Endothelial cell of umbilical vein (primary cell): ENCODE data around the gene NDUFA8. TPM values are rescaled to one million over a fixed set of nuclear protein-coding genes. Genes with fewer than 3 reads are reported as not detected.

ENCODE experiments used
- BruUV-seq: library from RNA; stranded (reverse); fragments of 400-500 nt; replicated peaks from 2 replicates; lab custom pipeline; 2021; lab: Mats Ljungman, UMichigan
- CTCF ChIA-PET: fragments of 300-600, 350-600 bp; sonication (Branson Sonifier 250); formaldehyde crosslinking; loops from one replicate; lab custom pipeline; 2021; ENCODE audit warnings: antibody characterized with exemption, inconsistent platforms; lab: Charles Lee
- POLR2A ChIA-PET: fragments of 300-600, 350-600 bp; sonication (Branson Sonifier 250); formaldehyde crosslinking; loops from one replicate; lab custom pipeline; 2021; ENCODE audit warnings: antibody characterized with exemption, inconsistent platforms; lab: Charles Lee
- DNase-seq: peaks from one replicate; pipeline ENCODE4 v3.0.0-alpha.2; 2011; ENCODE audit warnings: low read depth, low spot score
- FAIRE-seq: peaks from 2 replicates; lab custom pipeline; 2011; peaks lifted over from hg19 to GRCh38; lab: Jason Lieb, UNC
- H2AFZ ChIP-seq: 2 replicates; pipeline ENCODE4 v1.6.0; 2012; ENCODE audit warnings: low read depth, low read length, control low read depth, inconsistent platforms
- H3K27ac ChIP-seq: 2 replicates; pipeline ENCODE4 v1.5.1; 2011; ENCODE audit warnings: low read depth, mild to moderate bottlenecking, control low read depth, low read length, moderate library complexity; ENCODE audit not compliant: insufficient read depth
- H3K27me3 ChIP-seq, 2 experiments: 2 replicates each; pipeline versions ENCODE4 v1.6.0 to v1.6.1; 2011; ENCODE audit warnings: low read length in 2 of 2, mixed read lengths in 1 of 2; ENCODE audit not compliant: control insufficient read depth in 2 of 2, insufficient read depth in 2 of 2
- H3K36me3 ChIP-seq, 2 experiments: 2 replicates in 1 of 2; 3 replicates in 1 of 2; pipeline ENCODE4 v1.5.1; 2011; ENCODE audit warnings: low read length in 2 of 2, mild to moderate bottlenecking in 1 of 2, moderate library complexity in 1 of 2; ENCODE audit not compliant: control insufficient read depth in 2 of 2, insufficient read depth in 2 of 2; ENCODE audit errors: extremely low read depth in 1 of 2
- H3K4me1 ChIP-seq: 3 replicates; pipeline ENCODE4 v1.5.1; 2011; ENCODE audit warnings: mild to moderate bottlenecking, low read length; ENCODE audit not compliant: control insufficient read depth, insufficient read depth; ENCODE audit errors: extremely low read depth
- H3K4me2 ChIP-seq: 2 replicates; pipeline ENCODE4 v1.6.1; 2011; ENCODE audit warnings: low read length, control low read depth, mixed read lengths; ENCODE audit not compliant: insufficient read depth
- H3K4me3 ChIP-seq, 3 experiments: fragments of 200-600 bp in 1 of 3; sonication (generic), shearing (Covaris generic) in 1 of 3; replicated peaks in 1 of 3; 2 replicates each; pipeline ENCODE4 v1.5.1; 2011 to 2016; ENCODE audit warnings: control low read depth in 3 of 3, low read length in 3 of 3, mild to moderate bottlenecking in 2 of 3, inconsistent platforms in 1 of 3, low read depth in 1 of 3, moderate library complexity in 1 of 3; ENCODE audit not compliant: insufficient read depth in 1 of 3
- H3K79me2 ChIP-seq: 2 replicates; pipeline ENCODE4 v1.6.0; 2012; ENCODE audit warnings: low read length, inconsistent platforms; ENCODE audit not compliant: control insufficient read depth, insufficient read depth
- H3K9ac ChIP-seq: replicated peaks from 2 replicates; pipeline ENCODE3; 2011; ENCODE audit warnings: low read length, control low read depth; ENCODE audit not compliant: insufficient read depth; ENCODE audit errors: extremely low read depth
- H3K9me1 ChIP-seq: replicated peaks from 3 replicates; pipeline ENCODE4 v1.6.0; 2011; ENCODE audit warnings: mild to moderate bottlenecking, low read length; ENCODE audit not compliant: control insufficient read depth, insufficient read depth; ENCODE audit errors: extremely low read depth
- H3K9me3 ChIP-seq: replicated peaks from 2 replicates; pipeline ENCODE4 v1.5.1; 2012; ENCODE audit warnings: low read length, inconsistent platforms; ENCODE audit not compliant: control insufficient read depth, insufficient read depth
- H4K20me1 ChIP-seq: replicated peaks from 2 replicates; pipeline ENCODE3; 2011; ENCODE audit warnings: mild to moderate bottlenecking, low read length; ENCODE audit not compliant: control insufficient read depth, insufficient read depth; ENCODE audit errors: extremely low read depth
- EZH2 ChIP-seq: IDR thresholded peaks from 2 replicates; pipeline ENCODE4 v1.6.1; 2012; ENCODE audit warnings: borderline replicate concordance, low read depth, mild to moderate bottlenecking, moderate library complexity, low read length, inconsistent platforms; ENCODE audit not compliant: severe bottlenecking
- FOS ChIP-seq: IDR thresholded peaks from 2 replicates; pipeline ENCODE4 v1.6.1; 2011; ENCODE audit warnings: mild to moderate bottlenecking, low read length, moderate library complexity, borderline replicate concordance; ENCODE audit not compliant: insufficient read depth
- GATA2 ChIP-seq: IDR thresholded peaks from 2 replicates; pipeline ENCODE4 v1.7.0; 2011; ENCODE audit warnings: low read depth, mild to moderate bottlenecking, moderate library complexity, mixed read lengths, low read length; ENCODE audit not compliant: insufficient read length, insufficient read depth
- JUN ChIP-seq: IDR thresholded peaks from 2 replicates; pipeline ENCODE4 v1.6.1; 2011; ENCODE audit warnings: borderline replicate concordance, low read depth; ENCODE audit not compliant: insufficient read length, insufficient read depth
- MYC ChIP-seq: IDR thresholded peaks from one replicate; pipeline ENCODE4 v1.6.1; 2011; ENCODE audit warnings: mild to moderate bottlenecking, low read depth, low read length
- POLR2A ChIP-seq: IDR thresholded peaks from 2 replicates; pipeline ENCODE4 v1.6.1; 2012; ENCODE audit warnings: low read depth, mild to moderate bottlenecking, control low read depth, low read length
- POLR2AphosphoS5 ChIP-seq: IDR thresholded peaks from 2 replicates; pipeline ENCODE4 v1.6.1; 2012; ENCODE audit warnings: low read depth, mild to moderate bottlenecking, control low read depth, low read length, moderate library complexity; ENCODE audit not compliant: insufficient read depth
- dilution Hi-C: fragments of 300-500 bp; cut with MboI; formaldehyde crosslinking; loops from one replicate; pipeline ENCODE4 v1.15.0; 2019; ENCODE audit warnings: low sequenced_read_pairs; ENCODE audit not compliant: extremely low pct_ligation_motif_present
- intact Hi-C: fragments of 100-400 bp; cut with micrococcal nuclease; formaldehyde crosslinking; loops from one replicate; pipeline ENCODE4 v1.10.0; 2022
- polyA plus RNA-seq, 4 experiments: library from polyadenylated mRNA; depleted of rRNA in 3 of 4; stranded (reverse) in 3 of 4; unstranded in 1 of 4; fragments of >200 nt; gene quantifications; 2 replicates each; pipeline versions ENCODE4 v1.2.1 to v1.2.3, GENCODE V29; 2011 to 2012; ENCODE audit warnings: missing spikeins in 1 of 4
- total RNA-seq: library from RNA; stranded (reverse); gene quantifications from 2 replicates; pipeline ENCODE4 v1.2.3, GENCODE V29; 2021
- TF ChIP-seq, protein P1 (sequence below): IDR thresholded peaks from 2 replicates; pipeline ENCODE4 v1.6.1; 2011; ENCODE audit not compliant: insufficient read depth, insufficient read length
- TF ChIP-seq, protein P2 (sequence below), 2 donors: IDR thresholded peaks; 1 replicate in 1 of 2; 2 replicates in 1 of 2; pipeline ENCODE4 v1.5.1; 2011; ENCODE audit warnings: low read length in 2 of 2, mild to moderate bottlenecking in 2 of 2, moderate library complexity in 2 of 2, control low read depth in 1 of 2, inconsistent platforms in 1 of 2, low read depth in 1 of 2; ENCODE audit not compliant: insufficient read depth in 1 of 2; ENCODE audit errors: extremely low read depth in 1 of 2

NDUFA8 gene
- total and polyA plus RNA-seq, 2 donors (not counting 3 experiments of a cell fraction or from before 2014, with no cell fraction given) = 68.2 to 100 TPM

DNA sequence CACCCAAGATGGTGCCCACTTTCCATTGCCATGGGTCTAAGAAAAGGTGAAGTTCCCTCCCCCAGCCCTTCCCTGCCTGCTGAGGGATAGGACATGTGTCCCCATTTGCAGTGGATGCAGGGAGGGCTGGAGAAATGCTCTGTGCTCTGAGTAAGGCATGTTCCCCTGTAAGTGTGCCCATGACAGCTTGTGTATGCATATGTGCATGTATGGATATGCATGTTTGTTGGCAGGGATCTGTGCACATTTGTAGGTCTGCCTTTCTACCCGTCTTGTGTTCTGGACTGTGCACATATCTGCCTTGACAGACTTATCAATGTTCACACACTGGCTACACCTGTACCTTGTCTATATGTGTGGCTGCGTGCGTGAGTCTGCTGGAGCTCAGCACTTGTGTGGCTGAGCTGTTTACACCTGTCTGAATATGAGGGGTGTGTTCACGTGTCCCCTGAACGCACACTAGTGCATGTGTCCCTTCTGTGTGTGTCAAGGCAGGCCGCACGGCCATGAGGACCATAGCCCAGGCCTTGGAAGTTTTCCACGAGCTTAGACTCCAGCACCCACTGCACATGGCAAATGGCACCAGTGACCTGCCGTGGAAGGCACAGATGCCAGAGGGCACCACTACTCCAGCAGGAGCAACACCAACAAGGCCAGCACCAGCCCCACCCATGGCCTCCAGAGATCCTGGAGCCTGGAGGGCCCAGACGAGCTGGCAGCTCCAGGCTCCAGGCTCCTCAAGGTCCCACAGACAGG is 39.1 kb downstream of the NDUFA8 start:
- Histone ChIP-seq H3K36me3 (no peaks in the 10 kb centered on the region), H3K9ac (no peak overlapping the region), H3K27ac (no peak overlapping the region), H2AFZ (no peak overlapping the region), H3K27me3 (peaks cover 0 to under 1% of the 10 kb centered on the region in 2 experiments), H3K79me2 (no peaks in the 10 kb centered on the region), H3K9me1 (no peaks in the 10 kb centered on the region), H3K4me3 (no peak overlapping the region), H3K4me2 (no peak overlapping the region), H3K4me1 (peaks cover 2% of the 10 kb centered on the region), H3K9me3 (no peaks in the 10 kb centered on the region), H4K20me1 (no peaks in the 10 kb centered on the region)
- DNase-seq (no peak), FAIRE-seq (no peak)
- no peak for TF ChIP-seq POLR2AphosphoS5
- TF ChIP-seq EZH2 = no peak
- no peak for TF ChIP-seq POLR2A
- no peak for TF ChIP-seq JUN
- no peak for TF ChIP-seq MYC
- TF ChIP-seq, protein P1, sequence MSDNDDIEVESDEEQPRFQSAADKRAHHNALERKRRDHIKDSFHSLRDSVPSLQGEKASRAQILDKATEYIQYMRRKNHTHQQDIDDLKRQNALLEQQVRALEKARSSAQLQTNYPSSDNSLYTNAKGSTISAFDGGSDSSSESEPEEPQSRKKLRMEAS = no peak
- TF ChIP-seq FOS = no peak
- TF ChIP-seq, protein P2, sequence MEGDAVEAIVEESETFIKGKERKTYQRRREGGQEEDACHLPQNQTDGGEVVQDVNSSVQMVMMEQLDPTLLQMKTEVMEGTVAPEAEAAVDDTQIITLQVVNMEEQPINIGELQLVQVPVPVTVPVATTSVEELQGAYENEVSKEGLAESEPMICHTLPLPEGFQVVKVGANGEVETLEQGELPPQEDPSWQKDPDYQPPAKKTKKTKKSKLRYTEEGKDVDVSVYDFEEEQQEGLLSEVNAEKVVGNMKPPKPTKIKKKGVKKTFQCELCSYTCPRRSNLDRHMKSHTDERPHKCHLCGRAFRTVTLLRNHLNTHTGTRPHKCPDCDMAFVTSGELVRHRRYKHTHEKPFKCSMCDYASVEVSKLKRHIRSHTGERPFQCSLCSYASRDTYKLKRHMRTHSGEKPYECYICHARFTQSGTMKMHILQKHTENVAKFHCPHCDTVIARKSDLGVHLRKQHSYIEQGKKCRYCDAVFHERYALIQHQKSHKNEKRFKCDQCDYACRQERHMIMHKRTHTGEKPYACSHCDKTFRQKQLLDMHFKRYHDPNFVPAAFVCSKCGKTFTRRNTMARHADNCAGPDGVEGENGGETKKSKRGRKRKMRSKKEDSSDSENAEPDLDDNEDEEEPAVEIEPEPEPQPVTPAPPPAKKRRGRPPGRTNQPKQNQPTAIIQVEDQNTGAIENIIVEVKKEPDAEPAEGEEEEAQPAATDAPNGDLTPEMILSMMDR (IDR thresholded peaks at IDR 0.05; ENCODE audit: extremely low read depth in 1 of 2, insufficient read depth in 1 of 2, low read depth in 1 of 2, low read length in 2 of 2) = no peak
- no peak for TF ChIP-seq GATA2
- BruUV-seq = no TSS peak
- dilution Hi-C loops (loop anchor here (25.0 kb wide), 1 partner anchor 242 kb away; the partner anchor contains the start of gene PTGS1), intact Hi-C loops (no loop called here)
- ChIA-PET CTCF (interaction anchor here (1.3 to 14.3 kb wide), 4 partner anchors 23 to 558 kb away, joined by 3 to 576 read pairs (median 168); no protein-coding TSS in a partner anchor), POLR2A (no interaction called here)
